GM21367 (cell line): ENCODE results near the gene ARL6IP5.

Experiments used
- ATAC-seq: cut with Tn5 transposase; IDR thresholded peaks from one replicate; pipeline ENCODE4 v1.9.1; 2021; ENCODE audit not compliant: unreplicated experiment

The ARL6IP5 gene

GRCh38 chr3:69084326-69085167 lies at the start of gene ARL6IP5:
Gene ARL6IP5 (plus strand): TSS chr3:69084937. CDS start chr3:69085048, 111 bp downstream.
- peak; percentile 40 for ATAC-seq

GRCh38 chr3:69044608-69045007 lies 40.1 kb upstream of the ARL6IP5 start:
- ATAC-seq: no peak

- no peak for ATAC-seq
Measured at GRCh38 chr3:69048990-69049389, 35.7 kb upstream of the ARL6IP5 start.

GRCh38 chr3:69051756-69052471 lies 32.8 kb upstream of the ARL6IP5 start, which contains the start of gene TMF1:
Gene TMF1 (minus strand): TSS chr3:69052333. CDS start chr3:69052086, 247 bp downstream.
- ATAC-seq: peak; percentile 97

- ATAC-seq: no peak
Measured at GRCh38 chr3:69052472-69052898, 32.3 kb upstream of the ARL6IP5 start.

- peak; percentile 98 for ATAC-seq
Measured at GRCh38 chr3:69058180-69058946, 26.4 kb upstream of the ARL6IP5 start.

- ATAC-seq: no peak
Measured at GRCh38 chr3:69058947-69059224, 25.9 kb upstream of the ARL6IP5 start.

- ATAC-seq: no peak
Measured at GRCh38 chr3:69059688-69060087, 25.0 kb upstream of the ARL6IP5 start.

GRCh38 chr3:69063636-69064035 lies 21.1 kb upstream of the ARL6IP5 start:
- ATAC-seq: no peak

GRCh38 chr3:69065318-69065964 lies 19.3 kb upstream of the ARL6IP5 start:
- no peak for ATAC-seq

GRCh38 chr3:69066121-69066520 lies 18.6 kb upstream of the ARL6IP5 start:
- ATAC-seq: no peak

GRCh38 chr3:69072928-69073327 lies 11.8 kb upstream of the ARL6IP5 start:
- ATAC-seq: no peak

- no peak for ATAC-seq
Measured at GRCh38 chr3:69079269-69080159, 5.2 kb upstream of the ARL6IP5 start.

- peak; percentile 32 for ATAC-seq
Measured at GRCh38 chr3:69080233-69080920, 4.4 kb upstream of the ARL6IP5 start, which contains the start of gene UBA3. Gene UBA3 (minus strand): TSS chr3:69080365. CDS start chr3:69080353, 12 bp downstream.

- no peak for ATAC-seq
Measured at GRCh38 chr3:69081583-69082262, 3.0 kb upstream of the ARL6IP5 start.

- ATAC-seq: no peak
Measured at GRCh38 chr3:69082361-69082760, 2.4 kb upstream of the ARL6IP5 start.

GRCh38 chr3:69082805-69083204 lies 1.9 kb upstream of the ARL6IP5 start:
- ATAC-seq: peak; percentile 55

- no peak for ATAC-seq
Measured at GRCh38 chr3:69085168-69085832, 563 bp downstream of the ARL6IP5 start.
